Spleen (tissue), 11 donors: ENCODE measurements around the gene ATOX1. TPM values are rescaled to one million over a fixed set of nuclear protein-coding genes. Genes with fewer than 3 reads are reported as not detected.

Experiments used
- DNase-seq: peaks from one replicate; pipeline ENCODE4 v3.0.0-alpha.2; 2020
- H3K27ac ChIP-seq, 8 donors: fragments of 200-600 bp; sonication (generic) in 7 of 8; 1 replicate in 4 of 8; 2 replicates in 4 of 8; pipeline versions ENCODE4 v1.5.0 to v1.8.0; 2016 to 2021; ENCODE audit warnings: inconsistent platforms in 4 of 8, mild to moderate bottlenecking in 4 of 8, moderate library complexity in 1 of 8
- H3K27me3 ChIP-seq, 7 donors: fragments of 200-600 bp; sonication (generic) in 6 of 7; replicated peaks in 1 of 7; 1 replicate in 4 of 7; 2 replicates in 3 of 7; pipeline versions ENCODE4 v1.5.0 to v1.8.0; 2016 to 2021; ENCODE audit warnings: inconsistent platforms in 3 of 7, mild to moderate bottlenecking in 1 of 7
- H3K36me3 ChIP-seq, 6 donors: fragments of 200-600 bp; sonication (generic) in 5 of 6; 1 replicate in 4 of 6; 2 replicates in 2 of 6; pipeline versions ENCODE4 v1.5.0 to v1.8.0; 2016 to 2021; ENCODE audit warnings: inconsistent platforms in 2 of 6
- H3K4me1 ChIP-seq, 6 donors: fragments of 200-600 bp; sonication (generic) in 5 of 6; 1 replicate in 3 of 6; 2 replicates in 3 of 6; pipeline versions ENCODE4 v1.5.0 to v1.8.0; 2016 to 2021; ENCODE audit warnings: inconsistent platforms in 3 of 6
- H3K4me3 ChIP-seq, 8 donors: fragments of 200-600 bp; sonication (generic) in 7 of 8; 1 replicate in 4 of 8; 2 replicates in 4 of 8; pipeline versions ENCODE4 v1.5.0 to v1.8.0; 2016 to 2021; ENCODE audit warnings: inconsistent platforms in 4 of 8, mild to moderate bottlenecking in 4 of 8, moderate library complexity in 2 of 8
- H3K9me3 ChIP-seq, 8 donors: fragments of 200-600 bp; sonication (generic) in 7 of 8; 1 replicate in 4 of 8; 2 replicates in 4 of 8; pipeline versions ENCODE4 v1.5.0 to v1.8.0; 2016 to 2021; ENCODE audit warnings: inconsistent platforms in 4 of 8
- POLR2A ChIP-seq, 3 donors: fragments of 450-650 bp; IDR thresholded peaks; one replicate each; pipeline ENCODE4 v1.5.1; 2017; ENCODE audit warnings: antibody characterized with exemption in 3 of 3, mild to moderate bottlenecking in 1 of 3
- POLR2AphosphoS5 ChIP-seq, 3 donors: sonication (generic); formaldehyde crosslinking; IDR thresholded peaks; one replicate each; pipeline ENCODE4 v1.5.1; 2017; ENCODE audit warnings: antibody characterized with exemption in 3 of 3
- WGBS, 5 donors: extraction: QIAGEN DNeasy Blood & Tissue Kit in 3 of 5; methylation state at CpG; one replicate each; pipeline versions ENCODE4 v1.1.5 to v1.1.7; 2013 to 2018; 5-methylcytosine and 5-hydroxymethylcytosine counted together
- intact Hi-C: fragments of 100-400 bp; cut with DNase I; formaldehyde crosslinking; loops from one replicate; pipeline ENCODE4 v1.15.0; 2023; ENCODE audit warnings: low total_unique reads
- polyA plus RNA-seq, 3 donors: library from polyadenylated mRNA; stranded (reverse); fragments of 200-250 nt; gene quantifications; one replicate each; pipeline ENCODE4 v1.2.1, GENCODE V29; 2013
- small RNA-seq, 4 donors: library from RNA; depleted of rRNA; stranded (forward); fragments of <200 nt; gene quantifications; one replicate each; pipeline ENCODE3, GENCODE V24; 2016
- total RNA-seq, 7 donors: library from RNA; depleted of rRNA in 3 of 7; stranded (reverse); fragments of >200 nt in 3 of 7; fragmentation: NEBNext Ultra II Directional in 4 of 7; extraction: Animal tissue kit (Norgen Biotek cat#: 25700) in 4 of 7; gene quantifications; one replicate each; pipeline versions ENCODE4 v1.1.0 to v1.2.1, GENCODE V29; 2016 to 2021
- TF ChIP-seq, protein P1 (sequence below), 11 experiments: fragments of 200-600 bp in 7 of 11; fragments of 450-650 bp in 4 of 11; sonication (generic) in 4 of 11; IDR thresholded peaks in 8 of 11; conservative IDR thresholded peaks in 3 of 11; 1 replicate in 7 of 11; 2 replicates in 4 of 11; pipeline versions ENCODE4 v1.4.0 to v1.8.0; 2016 to 2021; ENCODE audit warnings: antibody characterized with exemption in 11 of 11, inconsistent platforms in 4 of 11, mild to moderate bottlenecking in 1 of 11
- donor health status: healthy with polysubstance abuse.
- donor health status: DM: no; HTN: no; CAD: no; lungs with moderate emphysema.
- donor health status: DM: no; HTN: no; CAD: no.
- donor health status: Bipolar disorder and iron deficiency.
- donor health status: healthy.
- donor health status: DM: no; HTN: no; CAD: no.
- donor health status: DM: yes; HTN: yes; CAD: no.

Gene ATOX1
- total and polyA plus RNA-seq, 10 donors: 63.7 to 263 (median 95.5) TPM

- DNase-seq: no peak
- H3K27me3 ChIP-seq: peaks cover 0 to 5% (median 0%) of the 10 kb centered on the region in 7 donors
- peaks cover 0 to 37% (median 8%) of the 10 kb centered on the region in 6 donors for H3K4me1 ChIP-seq
- H3K9me3 ChIP-seq: no peaks in the 10 kb centered on the region
- peak overlapping the region in 6 of 8 donors; percentile 40 to 81 (median 61) for H3K27ac ChIP-seq
- no peak overlapping the region for H3K4me3 ChIP-seq
- no peaks in the 10 kb centered on the region for H3K36me3 ChIP-seq
- TF ChIP-seq POLR2AphosphoS5 (IDR thresholded peaks at IDR 0.05) (peak in 1 of 3 donors; percentile 16), POLR2A (IDR thresholded peaks at IDR 0.05) (no peak)
- intact Hi-C loops: no loop called here
- 62 to 75% (median 65%) methylated on average over 19 to 20 of the region's 20 CpGs for WGBS, 5 donors
Measured at GRCh38 chr5:151696470-151697061, 61.9 kb downstream of the ATOX1 start.

DNA sequence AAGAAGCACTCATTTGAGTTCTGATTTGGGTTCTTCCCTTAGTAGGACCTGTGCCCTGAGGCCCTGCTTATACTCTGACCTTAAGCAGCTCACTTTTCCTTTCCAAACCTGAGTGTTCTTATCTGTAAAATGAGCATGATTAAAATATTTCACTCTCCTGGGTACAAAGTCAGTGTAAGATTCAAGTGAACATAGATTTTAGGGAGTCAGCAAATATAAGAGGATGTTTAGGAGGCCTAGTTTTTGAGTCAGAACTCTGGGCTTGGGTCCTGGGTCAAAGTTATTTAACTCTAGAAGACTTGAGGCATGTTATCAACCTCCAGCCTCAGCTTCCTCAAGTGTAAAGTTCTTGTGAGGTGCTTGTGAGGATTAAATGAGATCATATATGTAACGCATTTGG is 63.0 kb downstream of the ATOX1 start:
- H3K9me3 ChIP-seq: no peaks in the 10 kb centered on the region
- H3K36me3 ChIP-seq: no peaks in the 10 kb centered on the region
- no peak overlapping the region for H3K4me3 ChIP-seq
- DNase-seq: no peak
- H3K27me3 ChIP-seq: peaks cover 0 to 5% (median 0%) of the 10 kb centered on the region in 7 donors
- H3K27ac ChIP-seq: no peak overlapping the region
- H3K4me1 ChIP-seq: peaks cover 0 to 36% (median 5%) of the 10 kb centered on the region in 6 donors
- intact Hi-C loops: no loop called here
- TF ChIP-seq POLR2AphosphoS5 (IDR thresholded peaks at IDR 0.05): no peak
- TF ChIP-seq, protein P1, sequence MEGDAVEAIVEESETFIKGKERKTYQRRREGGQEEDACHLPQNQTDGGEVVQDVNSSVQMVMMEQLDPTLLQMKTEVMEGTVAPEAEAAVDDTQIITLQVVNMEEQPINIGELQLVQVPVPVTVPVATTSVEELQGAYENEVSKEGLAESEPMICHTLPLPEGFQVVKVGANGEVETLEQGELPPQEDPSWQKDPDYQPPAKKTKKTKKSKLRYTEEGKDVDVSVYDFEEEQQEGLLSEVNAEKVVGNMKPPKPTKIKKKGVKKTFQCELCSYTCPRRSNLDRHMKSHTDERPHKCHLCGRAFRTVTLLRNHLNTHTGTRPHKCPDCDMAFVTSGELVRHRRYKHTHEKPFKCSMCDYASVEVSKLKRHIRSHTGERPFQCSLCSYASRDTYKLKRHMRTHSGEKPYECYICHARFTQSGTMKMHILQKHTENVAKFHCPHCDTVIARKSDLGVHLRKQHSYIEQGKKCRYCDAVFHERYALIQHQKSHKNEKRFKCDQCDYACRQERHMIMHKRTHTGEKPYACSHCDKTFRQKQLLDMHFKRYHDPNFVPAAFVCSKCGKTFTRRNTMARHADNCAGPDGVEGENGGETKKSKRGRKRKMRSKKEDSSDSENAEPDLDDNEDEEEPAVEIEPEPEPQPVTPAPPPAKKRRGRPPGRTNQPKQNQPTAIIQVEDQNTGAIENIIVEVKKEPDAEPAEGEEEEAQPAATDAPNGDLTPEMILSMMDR (IDR thresholded peaks at IDR 0.05 in 8 of 11, conservative IDR thresholded peaks at IDR 0.05 in 3 of 11): no peak
- TF ChIP-seq POLR2A (IDR thresholded peaks at IDR 0.05): no peak
- WGBS, 5 donors: 87 to 100% (median 94%) methylated on average over 1 of the region's 1 CpG

GRCh38 chr5:151694035-151694485 is 64.4 kb downstream of the ATOX1 start:
- no peak overlapping the region for H3K4me3 ChIP-seq
- peaks cover 0 to 5% (median 0%) of the 10 kb centered on the region in 7 donors for H3K27me3 ChIP-seq
- no peak for DNase-seq
- TF ChIP-seq POLR2A (IDR thresholded peaks at IDR 0.05): no peak
- TF ChIP-seq POLR2AphosphoS5 (IDR thresholded peaks at IDR 0.05): peak in 2 of 3 donors; percentile 49 to 54
- H3K27ac ChIP-seq: peak overlapping the region in 7 of 8 donors; percentile 26 to 77 (median 65)
- intact Hi-C loops: no loop called here
- WGBS, 5 donors: 63 to 84% (median 72%) methylated on average over 3 of the region's 3 CpGs
- H3K4me1 ChIP-seq: peaks cover 0 to 24% (median 5%) of the 10 kb centered on the region in 6 donors
- H3K9me3 ChIP-seq: no peaks in the 10 kb centered on the region
- H3K36me3 ChIP-seq: no peaks in the 10 kb centered on the region

Small RNA genes lying within 50 kb of the gene (small RNA-seq; reads per million reads assigned to genes)
- gene RN7SKP232: 0 reads per million in 4 donors

Other genes starting within 250 kb of the ATOX1 start
- gene FAT2, start 167.3 kb downstream of the ATOX1 start, total RNA-seq: under 1 TPM in 6 of 7 donors, not detected in 1; under 0.01 to 0.13 (median 0.07) TPM
- under 1 TPM; under 0.01 to 0.06 (median 0.02) TPM for gene FAT2, start 167.3 kb downstream of the ATOX1 start, polyA plus RNA-seq
- gene SPARC, start 71.7 kb downstream of the ATOX1 start, total RNA-seq: 100 to 1,000 TPM; 320 to 963 (median 552) TPM
- gene SPARC, start 71.7 kb downstream of the ATOX1 start, polyA plus RNA-seq: 100 to 1,000 TPM in 2 of 3 donors, 10 to 100 TPM in 1; 76.5 to 195 (median 135) TPM
- 100 to 1,000 TPM; 145 to 167 (median 159) TPM for gene G3BP1, start 13.3 kb upstream of the ATOX1 start, total RNA-seq
- gene G3BP1, start 13.3 kb upstream of the ATOX1 start, polyA plus RNA-seq: 10 to 100 TPM; 16.1 to 37.1 (median 31.1) TPM
- gene GLRA1, start 166.2 kb upstream of the ATOX1 start, total RNA-seq: not detected
- not detected for gene GLRA1, start 166.2 kb upstream of the ATOX1 start, polyA plus RNA-seq